ENCODE results near the gene MAN2A2.

Gene MAN2A2

GRCh38 chr15:90947577-90948357 is 44.7 kb downstream of the MAN2A2 start:
- H3K27ac ChIP-seq: no peak overlapping the region
- TF ChIP-seq ZFX (IDR thresholded peaks at IDR 0.05): no peak
- TF ChIP-seq, protein P1, sequence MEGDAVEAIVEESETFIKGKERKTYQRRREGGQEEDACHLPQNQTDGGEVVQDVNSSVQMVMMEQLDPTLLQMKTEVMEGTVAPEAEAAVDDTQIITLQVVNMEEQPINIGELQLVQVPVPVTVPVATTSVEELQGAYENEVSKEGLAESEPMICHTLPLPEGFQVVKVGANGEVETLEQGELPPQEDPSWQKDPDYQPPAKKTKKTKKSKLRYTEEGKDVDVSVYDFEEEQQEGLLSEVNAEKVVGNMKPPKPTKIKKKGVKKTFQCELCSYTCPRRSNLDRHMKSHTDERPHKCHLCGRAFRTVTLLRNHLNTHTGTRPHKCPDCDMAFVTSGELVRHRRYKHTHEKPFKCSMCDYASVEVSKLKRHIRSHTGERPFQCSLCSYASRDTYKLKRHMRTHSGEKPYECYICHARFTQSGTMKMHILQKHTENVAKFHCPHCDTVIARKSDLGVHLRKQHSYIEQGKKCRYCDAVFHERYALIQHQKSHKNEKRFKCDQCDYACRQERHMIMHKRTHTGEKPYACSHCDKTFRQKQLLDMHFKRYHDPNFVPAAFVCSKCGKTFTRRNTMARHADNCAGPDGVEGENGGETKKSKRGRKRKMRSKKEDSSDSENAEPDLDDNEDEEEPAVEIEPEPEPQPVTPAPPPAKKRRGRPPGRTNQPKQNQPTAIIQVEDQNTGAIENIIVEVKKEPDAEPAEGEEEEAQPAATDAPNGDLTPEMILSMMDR (conservative IDR thresholded peaks at IDR 0.05): no peak

GRCh38 chr15:90948506-90948905 is 45.4 kb downstream of the MAN2A2 start:
- TF ChIP-seq ZFX (IDR thresholded peaks at IDR 0.05): no peak
- TF ChIP-seq, protein P1 (conservative IDR thresholded peaks at IDR 0.05): no peak
- H3K27ac ChIP-seq: no peak overlapping the region

GRCh38 chr15:90949979-90950675 is 47.0 kb downstream of the MAN2A2 start:
- TF ChIP-seq, protein P1 (conservative IDR thresholded peaks at IDR 0.05): no peak
- no peak for TF ChIP-seq ZFX (IDR thresholded peaks at IDR 0.05)
- no peak overlapping the region for H3K27ac ChIP-seq

DNA sequence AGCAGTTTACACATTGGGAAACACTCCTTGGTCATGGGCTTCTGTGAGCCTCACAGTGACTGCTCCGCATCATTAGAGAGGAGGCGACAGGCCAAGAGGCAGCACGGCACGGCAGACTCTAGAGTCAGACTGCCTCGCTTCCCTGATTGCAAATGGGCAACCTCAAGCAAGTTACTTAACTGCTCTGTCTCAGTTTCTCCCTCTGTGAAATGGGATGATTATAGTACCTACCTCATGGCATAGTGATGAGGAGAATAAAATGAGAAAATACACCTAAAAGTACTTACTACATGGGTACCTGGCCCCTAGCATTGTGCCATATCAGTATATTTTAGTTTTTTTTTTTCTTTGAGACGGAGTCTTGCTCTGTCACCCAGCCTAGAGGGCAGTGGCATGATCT is 47.6 kb downstream of the MAN2A2 start:
- TF ChIP-seq, protein P1 (conservative IDR thresholded peaks at IDR 0.05): no peak
- no peak for TF ChIP-seq ZFX (IDR thresholded peaks at IDR 0.05)
- no peak overlapping the region for H3K27ac ChIP-seq

- TF ChIP-seq, protein P1 (conservative IDR thresholded peaks at IDR 0.05): no peak
- no peak for TF ChIP-seq ZFX (IDR thresholded peaks at IDR 0.05)
- H3K27ac ChIP-seq: no peak overlapping the region
Measured at GRCh38 chr15:90952901-90953677, 50.0 kb downstream of the MAN2A2 start.

DNA sequence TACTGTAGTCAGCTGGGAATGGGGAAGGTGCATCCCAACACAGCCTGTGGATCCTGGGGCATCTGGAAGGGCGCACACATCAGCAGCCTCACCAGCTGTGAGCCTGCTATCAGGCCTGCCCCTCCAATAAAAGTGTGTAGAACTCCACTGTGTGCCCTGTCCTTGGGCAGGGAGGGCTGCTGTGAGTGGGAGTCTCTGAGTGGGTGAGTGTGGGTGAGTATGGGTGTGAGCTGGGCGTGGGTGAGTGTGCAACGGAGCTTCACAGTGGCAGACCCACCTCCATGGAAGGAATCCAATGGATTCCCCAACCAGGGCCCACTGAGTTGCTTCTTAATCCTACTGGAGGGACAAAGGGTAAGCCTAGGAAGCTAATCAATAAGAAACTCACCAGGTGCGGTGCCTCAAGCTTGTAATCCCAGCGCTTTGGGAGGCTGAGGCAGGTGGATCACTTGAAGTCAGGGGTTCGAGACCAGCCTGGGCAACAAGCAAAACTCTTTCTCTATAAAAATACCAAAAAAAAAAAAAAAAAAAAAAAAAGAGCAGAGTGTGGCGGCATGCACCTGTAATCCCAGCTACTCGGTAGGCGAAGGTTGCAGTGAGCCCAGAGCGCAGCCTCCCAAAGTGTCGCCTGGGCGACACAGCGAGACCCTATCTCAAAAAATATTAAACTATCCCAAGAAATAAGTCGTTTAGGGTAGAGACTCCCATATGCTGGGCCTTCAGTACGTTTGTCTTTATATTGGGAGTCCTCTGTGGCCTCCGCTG is 51.0 kb downstream of the MAN2A2 start:
- TF ChIP-seq ZFX (IDR thresholded peaks at IDR 0.05): no peak
- TF ChIP-seq, protein P1 (conservative IDR thresholded peaks at IDR 0.05): no peak
- H3K27ac ChIP-seq: peak overlapping the region; percentile 95

All from C4-2B (cell line).